OCI-LY7 (cell line): Measurements from ENCODE around the gene C12orf76.

Experiments
- CTCF ChIP-seq: fragments of 200-600 bp; sonication (generic); conservative IDR thresholded peaks from 2 replicates; pipeline ENCODE4 v1.5.1; 2014; ENCODE audit warnings: mild to moderate bottlenecking, antibody characterized with exemption, low read length, moderate library complexity, mixed read lengths
- EZH2phosphoT487 ChIP-seq: fragments of 200-600 bp; sonication (generic); IDR thresholded peaks from 2 replicates; pipeline ENCODE4 v1.6.1; 2018; ENCODE audit warnings: low read depth, borderline replicate concordance, mild to moderate bottlenecking, mixed run types, antibody characterized with exemption, low read length, moderate library complexity, mixed read lengths

- TF ChIP-seq CTCF (no peak), EZH2phosphoT487 (no peak)
These were observed 20.0 kb downstream of the C12orf76 start for GRCh38 chr12:110028323-110028722.
